ENCODE data around the gene PTRHD1. TPM values are rescaled to one million over a fixed set of nuclear protein-coding genes. Genes with fewer than 3 reads are reported as not detected.

Gene PTRHD1
- total RNA-seq, 2 experiments from 2014 or later = 24.5 to 27.1 TPM

DNA sequence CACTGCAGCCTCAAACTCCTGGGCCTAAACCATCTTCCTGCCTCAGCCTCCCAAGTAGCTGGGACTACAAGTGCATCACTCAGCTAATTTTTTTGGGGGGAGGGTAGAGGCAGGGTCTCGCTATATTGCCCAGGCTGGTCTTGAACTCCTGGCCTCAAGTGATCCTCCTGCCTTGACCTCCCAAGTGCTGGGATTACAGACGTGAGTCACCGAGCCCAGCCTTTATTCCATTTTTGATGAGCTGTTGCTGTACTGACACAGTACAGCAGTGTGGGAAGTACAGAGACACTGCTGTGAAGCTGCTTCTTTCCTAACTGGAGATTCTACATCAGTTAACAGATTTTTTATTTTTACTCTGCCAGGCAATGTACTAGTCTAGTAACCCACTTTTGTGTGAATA is 18.8 kb downstream of the PTRHD1 start:
- CTCF ChIA-PET = no interaction called here
- POLR2A ChIA-PET = interaction anchor here (0.6 kb wide), 1 partner anchor 14 kb away, joined by 5 read pairs; no protein-coding TSS in a partner anchor

DNA sequence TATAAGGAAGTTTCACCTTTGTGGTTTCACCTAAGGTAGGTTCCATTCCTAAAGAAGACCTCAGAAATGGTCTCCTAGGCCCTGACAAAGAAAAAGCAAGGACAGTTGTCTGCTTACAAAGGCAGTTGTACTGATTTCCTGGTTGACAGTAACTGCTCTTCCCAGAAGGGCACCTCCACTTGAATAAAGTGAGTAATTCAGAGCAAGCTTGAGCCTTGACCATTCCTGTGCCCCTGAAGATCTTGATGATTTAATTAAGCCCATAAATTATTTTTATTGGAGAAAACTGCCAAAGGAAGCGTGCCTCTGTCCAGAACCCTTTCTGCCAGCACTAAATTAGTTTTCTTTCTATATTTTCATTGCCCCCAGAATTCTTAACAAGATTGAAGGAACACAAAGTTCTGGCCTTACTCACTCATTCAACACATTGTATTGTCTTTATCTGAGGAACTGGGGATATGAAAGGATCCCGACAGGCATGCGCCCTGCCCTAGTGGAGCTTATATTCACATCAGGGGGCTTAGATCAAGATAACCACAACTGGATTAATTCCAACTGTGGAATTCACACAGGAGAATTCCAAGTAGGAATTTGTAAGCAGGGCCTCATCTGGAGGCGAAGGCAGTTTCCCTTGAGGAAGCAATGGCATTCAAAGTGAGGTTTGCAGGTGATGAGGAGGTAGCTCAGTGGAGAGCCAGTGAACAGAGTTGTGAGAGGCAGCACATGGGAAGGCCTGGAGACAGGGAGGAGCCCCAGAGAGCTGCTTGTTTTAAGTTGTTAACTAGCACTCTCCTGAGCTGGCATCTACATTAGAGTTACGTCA is 21.2 kb downstream of the PTRHD1 start:
- CTCF ChIA-PET = no interaction called here
- POLR2A ChIA-PET = no interaction called here

DNA sequence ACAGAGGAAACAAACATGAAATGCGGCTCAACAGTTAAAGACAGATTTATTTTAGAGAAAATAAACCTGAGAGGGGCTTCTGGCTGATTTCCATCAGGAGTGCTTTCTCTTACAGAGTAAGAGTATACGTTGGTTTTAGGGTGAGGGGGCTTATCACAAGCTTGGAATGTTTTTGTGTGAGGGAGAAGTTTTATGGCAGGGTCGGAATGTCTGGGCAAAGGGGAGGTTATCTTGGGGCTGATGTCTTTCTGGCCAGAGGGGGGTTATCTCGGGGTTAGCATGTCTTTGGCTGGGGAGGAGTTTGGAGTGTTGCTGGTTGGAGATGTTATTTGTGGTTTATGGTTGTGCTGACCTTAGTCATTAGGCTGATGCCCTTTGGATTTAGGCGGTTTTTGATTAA is 22.1 kb downstream of the PTRHD1 start:
- ChIA-PET POLR2A (no interaction called here), CTCF (no interaction called here)

DNA sequence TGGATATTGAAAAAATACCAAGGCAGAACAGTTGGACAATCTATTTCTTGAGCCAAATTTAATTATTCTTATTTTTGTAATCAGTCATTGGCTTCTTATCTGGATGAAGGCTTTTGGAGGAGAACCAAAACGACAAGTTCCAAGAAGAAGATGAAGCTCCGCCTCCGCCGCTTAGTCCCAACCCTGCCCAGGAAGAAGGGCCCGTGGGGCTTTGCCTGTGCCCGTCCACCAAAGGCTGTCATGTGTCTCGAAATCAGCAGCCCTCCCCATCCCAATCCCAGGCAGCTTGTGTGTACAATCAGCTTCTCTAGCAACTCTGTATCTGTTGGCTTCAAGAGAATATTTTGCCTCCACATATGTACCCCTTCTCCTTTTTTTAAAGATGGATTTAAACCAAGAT is 24.6 kb downstream of the PTRHD1 start:
- CTCF ChIA-PET = interaction anchor here (0.7 kb wide), 1 partner anchor 314 kb away, joined by 5 read pairs; no protein-coding TSS in a partner anchor

DNA sequence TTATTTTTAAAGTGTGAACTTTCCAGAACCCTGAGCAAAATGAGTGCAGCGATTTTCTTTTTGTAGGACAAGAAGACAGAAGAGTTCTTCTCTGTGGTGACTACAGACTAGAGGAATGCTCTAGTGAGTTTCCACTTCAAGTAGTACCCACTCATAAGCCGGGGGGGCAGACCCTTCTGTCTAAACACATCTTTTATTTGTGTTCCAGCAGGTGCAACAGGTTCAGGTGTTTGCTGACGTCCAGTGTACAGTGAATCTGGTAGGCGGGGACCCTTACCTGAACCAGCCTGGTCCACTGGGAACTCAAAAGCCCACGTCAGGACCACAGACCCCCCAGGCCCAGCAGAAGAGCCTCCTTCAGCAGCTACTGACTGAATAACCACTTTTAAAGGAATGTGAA is 25.2 kb downstream of the PTRHD1 start:
- ChIA-PET CTCF (interaction anchor here (0.7 kb wide), 1 partner anchor 313 kb away, joined by 5 read pairs; no protein-coding TSS in a partner anchor), POLR2A (no interaction called here)

More for the DNA sequence above, 24.6 kb downstream of the PTRHD1 start:
- POLR2A ChIA-PET = no interaction called here

- POLR2A ChIA-PET = no interaction called here
- CTCF ChIA-PET = no interaction called here
Measured at GRCh38 chr2:24766609-24767008, 26.6 kb downstream of the PTRHD1 start.

GRCh38 chr2:24763843-24764242 is 29.3 kb downstream of the PTRHD1 start:
- ChIA-PET POLR2A (no interaction called here), CTCF (no interaction called here)

GRCh38 chr2:24762518-24762917 is 30.7 kb downstream of the PTRHD1 start:
- POLR2A ChIA-PET = no interaction called here
- CTCF ChIA-PET = no interaction called here

DNA sequence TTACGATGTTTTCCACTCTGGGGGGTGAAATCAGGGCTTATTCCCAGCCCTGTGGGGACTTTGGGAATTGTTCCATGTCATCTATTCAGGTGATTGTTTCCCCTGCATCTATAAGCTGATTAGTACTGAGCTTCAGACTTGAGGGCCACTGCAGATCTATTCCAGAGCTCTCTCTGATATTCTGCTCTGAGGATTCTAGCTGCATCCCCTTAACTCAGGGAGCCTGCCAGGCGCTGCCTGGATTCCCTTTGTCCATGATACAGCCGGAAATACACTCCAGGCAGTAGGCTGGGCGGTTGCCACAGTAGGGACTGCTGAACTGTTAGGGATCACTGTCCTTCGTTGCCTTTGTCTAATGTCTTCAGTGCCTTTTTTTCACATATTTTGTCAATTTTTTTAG is 31.3 kb downstream of the PTRHD1 start:
- ChIA-PET CTCF (no interaction called here), POLR2A (no interaction called here)

GRCh38 chr2:24756789-24757188 is 36.4 kb downstream of the PTRHD1 start:
- CTCF ChIA-PET = no interaction called here
- POLR2A ChIA-PET = no interaction called here

- POLR2A ChIA-PET = no interaction called here
Measured at GRCh38 chr2:24754985-24755705, 38.0 kb downstream of the PTRHD1 start.

GRCh38 chr2:24749069-24749691 is 44.0 kb downstream of the PTRHD1 start:
- ChIA-PET POLR2A (no interaction called here), CTCF (no interaction called here)

More at GRCh38 chr2:24754985-24755705, 38.0 kb downstream of the PTRHD1 start:
- CTCF ChIA-PET = no interaction called here

DNA sequence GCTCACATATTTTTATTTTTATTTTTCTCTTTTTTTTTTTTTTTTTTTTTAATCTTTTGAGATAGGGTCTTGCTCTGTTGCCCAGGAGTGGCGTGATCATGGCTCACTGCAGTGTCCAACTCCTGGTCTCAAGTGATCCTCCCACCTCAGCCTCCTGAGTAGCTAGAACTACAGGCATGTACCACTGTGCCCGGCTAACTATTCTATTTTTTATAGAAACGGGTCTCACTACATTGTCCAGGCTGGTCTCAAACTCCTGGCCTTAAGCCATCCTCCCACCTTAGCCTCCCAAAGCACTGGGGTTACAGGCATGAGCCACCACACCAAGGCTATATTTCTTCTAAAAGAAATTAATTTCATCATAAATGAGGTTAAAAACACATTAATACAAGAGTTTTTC is 45.9 kb downstream of the PTRHD1 start:
- ChIA-PET POLR2A (no interaction called here), CTCF (interaction anchor here (0.7 kb wide), 2 partner anchors 31 to 574 kb away, joined by 3 to 6 read pairs; no protein-coding TSS in a partner anchor)

- POLR2A ChIA-PET = interaction anchor here (0.5 kb wide), 1 partner anchor 65 kb away, joined by 3 read pairs; no protein-coding TSS in a partner anchor
- CTCF ChIA-PET = no interaction called here
Measured at GRCh38 chr2:24745825-24746224, 47.4 kb downstream of the PTRHD1 start.

- ChIA-PET CTCF (interaction anchor here (0.7 kb wide), 1 partner anchor 47 kb away, joined by 3 read pairs; no protein-coding TSS in a partner anchor), POLR2A (no interaction called here)
Measured at GRCh38 chr2:24744356-24744755, 48.8 kb downstream of the PTRHD1 start.

DNA sequence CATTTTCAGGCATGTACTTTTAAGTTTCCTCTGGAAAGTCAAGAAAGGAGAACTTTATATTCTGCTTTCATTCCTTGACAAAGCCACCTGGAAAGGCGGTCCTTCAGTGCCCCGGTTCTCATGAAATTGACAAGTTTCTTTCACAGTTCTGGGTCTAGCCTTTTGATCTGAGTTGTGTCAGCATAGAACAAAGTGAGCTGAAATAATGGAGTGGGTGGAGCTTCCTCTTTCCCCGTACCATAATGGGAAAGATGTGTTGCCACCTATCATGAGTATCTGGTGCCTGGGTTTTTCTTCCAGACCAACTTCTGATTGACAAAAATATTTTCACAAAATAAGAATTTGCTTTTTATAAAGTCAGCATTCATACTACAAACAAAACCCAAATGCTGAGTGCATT is 49.3 kb downstream of the PTRHD1 start:
- POLR2A ChIA-PET = no interaction called here
- CTCF ChIA-PET = no interaction called here

DNA sequence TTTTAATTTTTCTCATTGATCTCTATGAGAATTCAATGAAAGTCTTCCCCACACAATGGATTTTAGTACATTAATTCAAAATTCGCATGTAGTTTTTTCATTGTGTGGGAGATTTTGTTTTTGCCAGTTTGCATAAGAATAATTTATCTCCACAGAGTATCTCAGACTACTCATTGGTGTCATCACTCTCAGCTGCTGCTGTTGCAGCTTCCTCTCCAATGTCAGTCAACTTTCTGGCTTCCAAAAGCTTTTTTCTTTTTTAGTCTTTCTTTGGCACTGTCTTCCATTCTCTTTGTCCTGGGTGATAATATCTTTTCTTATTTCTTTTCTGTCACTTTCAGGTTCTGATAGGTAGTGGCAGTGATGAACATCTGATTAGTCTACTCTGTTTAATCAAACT is 50.5 kb downstream of the PTRHD1 start:
- CTCF ChIA-PET = no interaction called here

GRCh38 chr2:24740142-24740541 is 53.0 kb downstream of the PTRHD1 start:
- ChIA-PET CTCF (no interaction called here), POLR2A (no interaction called here)

More for the DNA sequence above, 50.5 kb downstream of the PTRHD1 start:
- POLR2A ChIA-PET = no interaction called here

Data from activated CD8-positive, alpha-beta memory T cell treated with anti-CD3 and anti-CD28 coated beads for 36 hours (primary cell).